Forelimb muscle (tissue), 1 donor: Measurements from ENCODE around the gene IFNA14. TPM values are rescaled to one million over a fixed set of nuclear protein-coding genes. Genes with fewer than 3 reads are reported as not detected.
"Not testable (repeated sequence)": the region's sequence is repeated elsewhere in the genome, so short reads cannot be mapped to it uniquely, and the experiment has no call there.

Source experiments
- DNase-seq: peaks from one replicate; pipeline ENCODE4 v3.0.0-alpha.2; 2013; ENCODE audit warnings: low read depth
- polyA plus RNA-seq: library from polyadenylated mRNA; unstranded; fragments of 120-200 nt; gene quantifications from one replicate; pipeline ENCODE4 v1.2.1, GENCODE V29; 2013; ENCODE audit not compliant: insufficient read length

IFNA14 gene
- polyA plus RNA-seq, 1 donor: not detected

- DNase-seq: not testable (repeated sequence)
Observed at GRCh38 chr9:21217211-21217610, 22.6 kb downstream of the IFNA14 start, which contains the start of gene IFNA16. TSS of gene IFNA16 (minus strand) at chr9:21217311. CDS start at chr9:21217305, 6 bp downstream.

- not testable (repeated sequence) for DNase-seq
Observed at GRCh38 chr9:21213411-21214326, 26.1 kb downstream of the IFNA14 start.

- DNase-seq: not testable (repeated sequence)
Observed at GRCh38 chr9:21212160-21212559, 27.6 kb downstream of the IFNA14 start.

GRCh38 chr9:21210782-21211181 is 29.0 kb downstream of the IFNA14 start:
- DNase-seq: not testable (repeated sequence)

- DNase-seq: no peak
Observed at GRCh38 chr9:21210311-21210710, 29.5 kb downstream of the IFNA14 start.

GRCh38 chr9:21207043-21207442 is 32.8 kb downstream of the IFNA14 start, which contains the start of gene IFNA10:
TSS of gene IFNA10 (minus strand) at chr9:21207143. CDS start at chr9:21207097, 46 bp downstream.
- DNase-seq: not testable (repeated sequence)

GRCh38 chr9:21205204-21205603 is 34.6 kb downstream of the IFNA14 start:
- DNase-seq: no peak

- DNase-seq: not testable (repeated sequence)
Observed at GRCh38 chr9:21202105-21202504, 37.7 kb downstream of the IFNA14 start, which contains the start of gene IFNA7. TSS of gene IFNA7 (minus strand) at chr9:21202205. CDS start at chr9:21202165, 40 bp downstream.

GRCh38 chr9:21194867-21195776 is 44.7 kb downstream of the IFNA14 start:
- DNase-seq: not testable (repeated sequence)

Other genes with a start within 250 kb of the IFNA14 start
- 1.5 TPM for gene HACD4, start 208.4 kb downstream of the IFNA14 start, polyA plus RNA-seq
- gene IFNB1, start 162.1 kb downstream of the IFNA14 start, polyA plus RNA-seq: not detected
- gene IFNW1, start 98.2 kb downstream of the IFNA14 start, polyA plus RNA-seq: not detected
- gene IFNA21, start 73.3 kb downstream of the IFNA14 start, polyA plus RNA-seq: not detected
- gene IFNA4, start 52.4 kb downstream of the IFNA14 start, polyA plus RNA-seq: not detected
- gene IFNA7, start 37.8 kb downstream of the IFNA14 start, polyA plus RNA-seq: not detected
- not detected for gene IFNA10, start 32.9 kb downstream of the IFNA14 start, polyA plus RNA-seq
- gene IFNA16, start 22.7 kb downstream of the IFNA14 start, polyA plus RNA-seq: not detected
- not detected for gene IFNA17, start 11.8 kb downstream of the IFNA14 start, polyA plus RNA-seq
- not detected for gene IFNA5, start 65.3 kb upstream of the IFNA14 start, polyA plus RNA-seq
- 19.5 TPM for gene KLHL9, start 95.4 kb upstream of the IFNA14 start, polyA plus RNA-seq
- not detected for gene IFNA6, start 110.9 kb upstream of the IFNA14 start, polyA plus RNA-seq
- gene IFNA13, start 128.1 kb upstream of the IFNA14 start, polyA plus RNA-seq: not detected
- not detected for gene IFNA2, start 145.4 kb upstream of the IFNA14 start, polyA plus RNA-seq
- not detected for gene IFNA8, start 169.1 kb upstream of the IFNA14 start, polyA plus RNA-seq
- gene IFNA1, start 200.4 kb upstream of the IFNA14 start, polyA plus RNA-seq: not detected
- gene IFNE, start 242.3 kb upstream of the IFNA14 start, polyA plus RNA-seq: not detected